Fibroblast of lung (primary cell): ENCODE results near the gene NDST1. TPM values are rescaled to one million over a fixed set of nuclear protein-coding genes. Genes with fewer than 3 reads are reported as not detected.

ENCODE experiments used
- DNase-seq, 2 donors: peaks; one replicate each; pipeline versions ENCODE4 v3.0.0 to v3.0.0-alpha.2; 2010; ENCODE audit warnings: low read depth in 2 of 2
- H2AFZ ChIP-seq: 2 replicates; pipeline ENCODE4 v1.5.1; 2012; ENCODE audit warnings: low read length, control low read depth, inconsistent platforms
- H3K27ac ChIP-seq: 2 replicates; pipeline ENCODE4 v1.5.1; 2011; ENCODE audit warnings: low read length, control low read depth; ENCODE audit not compliant: insufficient read depth
- H3K27me3 ChIP-seq: 2 replicates; pipeline ENCODE4 v1.5.1; 2011; ENCODE audit warnings: mild to moderate bottlenecking, low read length; ENCODE audit not compliant: control insufficient read depth, insufficient read depth
- H3K36me3 ChIP-seq: 2 replicates; pipeline ENCODE4 v1.5.1; 2011; ENCODE audit warnings: low read length; ENCODE audit not compliant: control insufficient read depth, insufficient read depth
- H3K4me1 ChIP-seq: 2 replicates; pipeline ENCODE4 v1.5.1; 2011; ENCODE audit warnings: low read length; ENCODE audit not compliant: control insufficient read depth, insufficient read depth; ENCODE audit errors: extremely low read depth
- H3K4me2 ChIP-seq: 2 replicates; pipeline ENCODE4 v1.5.1; 2011; ENCODE audit warnings: low read length, control low read depth; ENCODE audit not compliant: insufficient read depth; ENCODE audit errors: extremely low read depth
- H3K4me3 ChIP-seq, 4 experiments: fragments of 200-600 bp in 1 of 4; sonication (generic) in 1 of 4; replicated peaks in 1 of 4; 2 replicates each; pipeline ENCODE4 v1.5.1; 2011 to 2016; ENCODE audit warnings: low read length in 4 of 4, low read depth in 3 of 4, mild to moderate bottlenecking in 3 of 4, control low read depth in 2 of 4, inconsistent platforms in 1 of 4, mixed read lengths in 1 of 4; ENCODE audit not compliant: insufficient read depth in 1 of 4; ENCODE audit errors: control extremely low read depth in 1 of 4
- H3K79me2 ChIP-seq: 2 replicates; pipeline ENCODE4 v1.5.1; 2012; ENCODE audit warnings: mild to moderate bottlenecking, low read length, inconsistent platforms; ENCODE audit not compliant: control insufficient read depth, insufficient read depth
- H3K9ac ChIP-seq: 2 replicates; pipeline ENCODE4 v1.5.1; 2011; ENCODE audit warnings: mild to moderate bottlenecking, low read length, control low read depth; ENCODE audit not compliant: insufficient read depth
- H3K9me3 ChIP-seq: 2 replicates; pipeline ENCODE4 v1.5.1; 2012; ENCODE audit warnings: low read depth, low read length; ENCODE audit not compliant: control insufficient read depth, insufficient read depth
- H4K20me1 ChIP-seq: 2 replicates; pipeline ENCODE4 v1.5.1; 2011; ENCODE audit warnings: low read length; ENCODE audit not compliant: control insufficient read depth, insufficient read depth; ENCODE audit errors: extremely low read depth
- EZH2 ChIP-seq: IDR thresholded peaks from 2 replicates; pipeline ENCODE4 v1.5.1; 2012; ENCODE audit warnings: low read length, control low read depth, mild to moderate bottlenecking; ENCODE audit errors: missing control alignments
- polyA plus RNA-seq, 2 donors: library from polyadenylated mRNA; depleted of rRNA in 1 of 2; stranded (reverse) in 1 of 2; unstranded in 1 of 2; fragments of >200 nt; gene quantifications; 2 replicates each; pipeline ENCODE4 v1.2.1, GENCODE V29; 2011 to 2012; ENCODE audit warnings: missing spikeins in 1 of 2
- total RNA-seq: library from RNA; depleted of rRNA; stranded (reverse); fragments of >200 nt; gene quantifications from 2 replicates; pipeline ENCODE4 v1.2.1, GENCODE V29; 2014
- TF ChIP-seq, protein P1 (sequence below), 2 donors: IDR thresholded peaks in 1 of 2; conservative IDR thresholded peaks in 1 of 2; 1 replicate in 1 of 2; 2 replicates in 1 of 2; pipeline ENCODE4 v1.5.1; 2011 to 2012; ENCODE audit warnings: low read length in 2 of 2, control low read depth in 1 of 2, inconsistent platforms in 1 of 2, low read depth in 1 of 2, mild to moderate bottlenecking in 1 of 2

Gene NDST1
- total and polyA plus RNA-seq, 2 donors (not counting 1 experiment from before 2014, with no cell fraction given), result 38.5 to 94.8 TPM

DNA sequence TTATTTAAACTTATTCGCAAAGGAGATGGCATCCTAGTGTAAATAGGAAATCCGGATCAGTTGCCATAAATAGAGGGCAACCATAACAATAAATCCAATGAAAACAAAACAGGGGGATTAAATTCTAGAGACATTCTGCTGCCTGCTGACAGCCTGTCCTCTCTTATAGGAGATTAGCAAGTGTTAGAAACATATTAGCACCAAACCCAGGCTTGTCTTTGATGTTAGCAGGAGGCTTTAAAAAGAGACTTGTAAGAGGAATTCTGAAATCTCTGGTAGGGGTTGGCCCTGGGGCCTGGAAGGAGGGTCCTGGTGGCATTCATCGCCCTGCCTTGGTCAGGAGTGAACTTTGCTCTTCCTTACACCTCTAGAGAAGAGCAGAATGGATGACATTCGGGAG lies 21.6 kb downstream of the NDST1 start:
- Histone ChIP-seq H2AFZ (no peak overlapping the region), H3K4me2 (no peak overlapping the region), H3K36me3 (peaks cover 27% of the 10 kb centered on the region), H4K20me1 (no peaks in the 10 kb centered on the region), H3K4me1 (peaks cover 4% of the 10 kb centered on the region), H3K27ac (no peak overlapping the region), H3K9ac (no peak overlapping the region), H3K27me3 (no peaks in the 10 kb centered on the region), H3K9me3 (no peaks in the 10 kb centered on the region), H3K79me2 (peaks cover 65% of the 10 kb centered on the region), H3K4me3 (no peak overlapping the region)
- TF ChIP-seq EZH2, result no peak
- TF ChIP-seq, protein P1, sequence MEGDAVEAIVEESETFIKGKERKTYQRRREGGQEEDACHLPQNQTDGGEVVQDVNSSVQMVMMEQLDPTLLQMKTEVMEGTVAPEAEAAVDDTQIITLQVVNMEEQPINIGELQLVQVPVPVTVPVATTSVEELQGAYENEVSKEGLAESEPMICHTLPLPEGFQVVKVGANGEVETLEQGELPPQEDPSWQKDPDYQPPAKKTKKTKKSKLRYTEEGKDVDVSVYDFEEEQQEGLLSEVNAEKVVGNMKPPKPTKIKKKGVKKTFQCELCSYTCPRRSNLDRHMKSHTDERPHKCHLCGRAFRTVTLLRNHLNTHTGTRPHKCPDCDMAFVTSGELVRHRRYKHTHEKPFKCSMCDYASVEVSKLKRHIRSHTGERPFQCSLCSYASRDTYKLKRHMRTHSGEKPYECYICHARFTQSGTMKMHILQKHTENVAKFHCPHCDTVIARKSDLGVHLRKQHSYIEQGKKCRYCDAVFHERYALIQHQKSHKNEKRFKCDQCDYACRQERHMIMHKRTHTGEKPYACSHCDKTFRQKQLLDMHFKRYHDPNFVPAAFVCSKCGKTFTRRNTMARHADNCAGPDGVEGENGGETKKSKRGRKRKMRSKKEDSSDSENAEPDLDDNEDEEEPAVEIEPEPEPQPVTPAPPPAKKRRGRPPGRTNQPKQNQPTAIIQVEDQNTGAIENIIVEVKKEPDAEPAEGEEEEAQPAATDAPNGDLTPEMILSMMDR (conservative IDR thresholded peaks at IDR 0.05 in 1 of 2, IDR thresholded peaks at IDR 0.05 in 1 of 2; ENCODE audit: low read depth in 1 of 2, low read length in 2 of 2), result no peak
- no peak for DNase-seq

DNA sequence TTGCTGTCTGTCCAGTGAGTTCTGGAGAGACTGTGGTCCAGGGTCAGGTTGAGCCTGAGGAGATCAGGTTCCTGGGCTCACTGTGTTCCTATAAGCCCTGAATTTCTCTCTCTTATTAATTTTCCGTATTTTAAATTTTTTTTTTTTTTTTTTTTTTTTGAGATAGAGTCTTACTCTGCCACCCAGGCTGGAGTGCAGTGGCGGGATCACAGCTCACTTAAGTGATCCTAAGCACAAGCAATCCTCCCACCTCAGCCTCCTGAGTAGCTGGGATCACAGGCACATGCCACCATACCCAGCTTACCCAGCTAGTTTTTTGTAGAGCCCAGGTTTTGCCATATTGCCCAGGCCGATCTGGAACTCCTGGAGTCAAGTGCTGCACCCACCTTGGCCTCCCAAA lies 22.5 kb downstream of the NDST1 start:
- Histone ChIP-seq H3K4me2 (no peak overlapping the region), H2AFZ (no peak overlapping the region), H3K79me2 (peaks cover 57% of the 10 kb centered on the region), H3K4me1 (no peaks in the 10 kb centered on the region), H3K4me3 (no peak overlapping the region), H3K9me3 (no peaks in the 10 kb centered on the region), H3K9ac (no peak overlapping the region), H3K27ac (no peak overlapping the region), H3K27me3 (no peaks in the 10 kb centered on the region), H4K20me1 (no peaks in the 10 kb centered on the region), H3K36me3 (peaks cover 34% of the 10 kb centered on the region)
- TF ChIP-seq, protein P1 (conservative IDR thresholded peaks at IDR 0.05 in 1 of 2, IDR thresholded peaks at IDR 0.05 in 1 of 2; ENCODE audit: low read depth in 1 of 2, low read length in 2 of 2), result no peak
- TF ChIP-seq EZH2, result no peak
- DNase-seq, result no peak

- Histone ChIP-seq H3K27ac (no peak overlapping the region), H3K79me2 (peaks cover 50% of the 10 kb centered on the region), H4K20me1 (no peaks in the 10 kb centered on the region), H3K9me3 (no peaks in the 10 kb centered on the region), H3K4me1 (no peaks in the 10 kb centered on the region), H3K36me3 (peaks cover 39% of the 10 kb centered on the region), H2AFZ (no peak overlapping the region), H3K27me3 (no peaks in the 10 kb centered on the region), H3K4me2 (no peak overlapping the region), H3K4me3 (no peak overlapping the region), H3K9ac (no peak overlapping the region)
- TF ChIP-seq EZH2, result no peak
- TF ChIP-seq, protein P1 (conservative IDR thresholded peaks at IDR 0.05 in 1 of 2, IDR thresholded peaks at IDR 0.05 in 1 of 2; ENCODE audit: low read depth in 1 of 2, low read length in 2 of 2), result no peak
- no peak for DNase-seq
Observed at GRCh38 chr5:150530951-150531588, 23.1 kb downstream of the NDST1 start.
